NB4 (cell line): Measurements from ENCODE around the gene ZC3H12D.
"Not testable (repeated sequence)": the region's sequence is repeated elsewhere in the genome, so short reads cannot be mapped to it uniquely, and the experiment has no call there.

Source experiments
- DNase-seq: peaks from one replicate; pipeline ENCODE4 v3.0.0; 2010; ENCODE audit warnings: low read depth
- H3K4me3 ChIP-seq: one replicate; pipeline ENCODE4 v1.5.1; 2011; ENCODE audit warnings: mild to moderate bottlenecking, low read depth, low read length, moderate library complexity
- MAX ChIP-seq: IDR thresholded peaks from 2 replicates; pipeline ENCODE4 v1.6.1; 2011; ENCODE audit warnings: low read depth, low read length
- MYC ChIP-seq: IDR thresholded peaks from 2 replicates; pipeline ENCODE4 v1.6.1; 2011; ENCODE audit warnings: low read depth, low read length
- POLR2A ChIP-seq: IDR thresholded peaks from 2 replicates; pipeline ENCODE4 v1.6.1; 2011; ENCODE audit warnings: mild to moderate bottlenecking; ENCODE audit not compliant: insufficient read length; ENCODE audit errors: extremely low read depth
- TF ChIP-seq, protein P1 (sequence below): IDR thresholded peaks from one replicate; pipeline ENCODE4 v1.5.1; 2012; ENCODE audit warnings: low read depth, low read length

ZC3H12D gene

GRCh38 chr6:149497365-149497764 lies 12.6 kb upstream of the ZC3H12D start:
- no peak for TF ChIP-seq MYC
- TF ChIP-seq, protein P1, sequence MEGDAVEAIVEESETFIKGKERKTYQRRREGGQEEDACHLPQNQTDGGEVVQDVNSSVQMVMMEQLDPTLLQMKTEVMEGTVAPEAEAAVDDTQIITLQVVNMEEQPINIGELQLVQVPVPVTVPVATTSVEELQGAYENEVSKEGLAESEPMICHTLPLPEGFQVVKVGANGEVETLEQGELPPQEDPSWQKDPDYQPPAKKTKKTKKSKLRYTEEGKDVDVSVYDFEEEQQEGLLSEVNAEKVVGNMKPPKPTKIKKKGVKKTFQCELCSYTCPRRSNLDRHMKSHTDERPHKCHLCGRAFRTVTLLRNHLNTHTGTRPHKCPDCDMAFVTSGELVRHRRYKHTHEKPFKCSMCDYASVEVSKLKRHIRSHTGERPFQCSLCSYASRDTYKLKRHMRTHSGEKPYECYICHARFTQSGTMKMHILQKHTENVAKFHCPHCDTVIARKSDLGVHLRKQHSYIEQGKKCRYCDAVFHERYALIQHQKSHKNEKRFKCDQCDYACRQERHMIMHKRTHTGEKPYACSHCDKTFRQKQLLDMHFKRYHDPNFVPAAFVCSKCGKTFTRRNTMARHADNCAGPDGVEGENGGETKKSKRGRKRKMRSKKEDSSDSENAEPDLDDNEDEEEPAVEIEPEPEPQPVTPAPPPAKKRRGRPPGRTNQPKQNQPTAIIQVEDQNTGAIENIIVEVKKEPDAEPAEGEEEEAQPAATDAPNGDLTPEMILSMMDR, result no peak
- no peak for TF ChIP-seq POLR2A
- TF ChIP-seq MAX, result no peak
- no peak overlapping the region for H3K4me3 ChIP-seq
- no peak for DNase-seq

DNA sequence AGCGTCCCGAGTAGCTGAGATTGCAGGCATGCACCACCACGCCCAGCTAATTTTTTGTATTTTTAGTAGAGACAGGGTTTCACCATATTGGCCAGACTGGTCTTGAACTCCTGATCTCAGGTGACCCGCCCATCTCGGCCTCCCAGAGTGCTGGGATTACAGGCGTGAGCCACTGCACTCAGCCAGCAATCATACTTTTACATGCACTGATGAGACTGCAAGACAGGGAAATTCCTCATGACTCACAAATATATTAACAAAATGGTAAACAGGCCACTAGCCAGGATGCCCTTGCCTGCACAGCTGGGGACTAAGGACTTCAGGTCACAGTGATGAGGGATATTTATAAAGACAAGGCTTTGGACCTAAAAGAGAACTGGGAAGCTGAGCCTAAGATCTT lies 11.8 kb upstream of the ZC3H12D start:
- not testable (repeated sequence) for DNase-seq, H3K4me3 ChIP-seq

GRCh38 chr6:149495349-149496016 lies 10.7 kb upstream of the ZC3H12D start:
- H3K4me3 ChIP-seq, DNase-seq: not testable (repeated sequence)

- DNase-seq, H3K4me3 ChIP-seq: not testable (repeated sequence)
Measured at GRCh38 chr6:149494810-149495209, 10.0 kb upstream of the ZC3H12D start.

DNA sequence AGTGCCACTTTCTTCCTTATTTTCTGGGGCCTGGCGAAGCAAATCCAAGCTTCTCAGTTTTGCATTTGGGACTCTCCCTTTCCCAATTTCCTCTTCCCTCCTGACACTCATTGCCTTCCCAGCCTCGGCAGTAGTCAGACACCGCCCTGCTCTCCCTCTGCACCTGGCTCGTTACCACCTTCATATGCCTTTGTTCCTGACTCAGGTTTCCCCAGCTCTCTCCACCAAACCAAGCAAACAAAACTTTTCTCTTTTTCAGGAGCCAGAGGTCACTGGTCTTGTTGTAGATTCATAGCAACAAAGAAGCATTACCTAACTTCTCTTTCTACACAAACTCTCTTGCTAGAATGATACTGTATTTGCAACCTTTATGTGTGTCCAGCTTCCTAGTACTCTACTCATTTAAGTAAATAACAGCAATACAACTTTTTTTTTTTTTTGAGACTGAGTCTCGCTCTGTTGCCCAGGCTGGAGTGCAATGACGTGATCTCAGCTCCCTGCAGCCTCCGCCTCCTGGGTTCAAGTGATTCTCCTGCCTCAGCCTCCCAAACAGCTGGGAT lies 9.0 kb upstream of the ZC3H12D start:
- DNase-seq, result no peak
- TF ChIP-seq POLR2A (no peak), MAX (no peak), MYC (no peak)
- TF ChIP-seq, protein P1, result no peak
- no peak overlapping the region for H3K4me3 ChIP-seq

- DNase-seq, result no peak
- TF ChIP-seq, protein P1, result no peak
- TF ChIP-seq POLR2A (no peak), MAX (no peak), MYC (no peak)
- no peak overlapping the region for H3K4me3 ChIP-seq
Measured at GRCh38 chr6:149492798-149493343, 8.1 kb upstream of the ZC3H12D start.

DNA sequence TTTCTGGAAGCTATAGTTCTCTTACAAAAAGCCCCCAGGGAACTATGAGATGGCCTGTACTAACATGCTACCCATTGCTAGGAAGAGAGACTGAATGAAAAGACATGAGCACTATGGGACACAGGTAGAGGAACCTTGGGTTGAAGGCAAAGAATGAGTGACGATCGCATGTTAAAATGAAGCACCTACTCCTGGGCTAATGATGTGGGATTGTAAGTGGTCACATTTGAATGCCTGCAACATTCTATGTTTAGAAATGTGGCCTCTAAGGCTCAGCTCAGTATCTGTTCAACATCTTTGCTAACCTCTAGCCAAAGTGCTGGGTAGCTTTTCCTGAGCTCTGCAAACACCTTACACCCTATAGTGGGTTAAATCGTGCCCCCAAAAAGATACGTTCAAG lies 5.2 kb upstream of the ZC3H12D start:
- TF ChIP-seq, protein P1, result no peak
- TF ChIP-seq MAX (no peak), MYC (no peak), POLR2A (no peak)
- no peak for DNase-seq
- no peak overlapping the region for H3K4me3 ChIP-seq

- no peak for TF ChIP-seq MYC
- TF ChIP-seq POLR2A, result no peak
- TF ChIP-seq MAX, result no peak
- TF ChIP-seq, protein P1, result no peak
- peak; percentile 44 for DNase-seq
Measured at GRCh38 chr6:149488815-149489214, 4.0 kb upstream of the ZC3H12D start.

More at GRCh38 chr6:149488815-149489214, 4.0 kb upstream of the ZC3H12D start:
- no peak overlapping the region for H3K4me3 ChIP-seq
